ENCODE data around the gene GLP2R.

- TF ChIP-seq TAF1 (IDR thresholded peaks at IDR 0.05; ENCODE audit: borderline replicate concordance, low read depth, low read length) (no peak), CTCF (IDR thresholded peaks at IDR 0.05) (no peak)
These were observed 108.6 kb downstream of the GLP2R start for GRCh38 chr17:9934331-9934730.
